Activated naive CD4-positive, alpha-beta T cell treated with anti-CD3 and anti-CD28 coated beads, Interleukin-2, amount 50 U/mL, for 16 hours (primary cell): ENCODE measurements around the gene PPP1R14C.

ENCODE experiments used
- DNase-seq: peaks from one replicate; pipeline ENCODE4 v3.0.0-alpha.2; 2020

PPP1R14C gene

DNA sequence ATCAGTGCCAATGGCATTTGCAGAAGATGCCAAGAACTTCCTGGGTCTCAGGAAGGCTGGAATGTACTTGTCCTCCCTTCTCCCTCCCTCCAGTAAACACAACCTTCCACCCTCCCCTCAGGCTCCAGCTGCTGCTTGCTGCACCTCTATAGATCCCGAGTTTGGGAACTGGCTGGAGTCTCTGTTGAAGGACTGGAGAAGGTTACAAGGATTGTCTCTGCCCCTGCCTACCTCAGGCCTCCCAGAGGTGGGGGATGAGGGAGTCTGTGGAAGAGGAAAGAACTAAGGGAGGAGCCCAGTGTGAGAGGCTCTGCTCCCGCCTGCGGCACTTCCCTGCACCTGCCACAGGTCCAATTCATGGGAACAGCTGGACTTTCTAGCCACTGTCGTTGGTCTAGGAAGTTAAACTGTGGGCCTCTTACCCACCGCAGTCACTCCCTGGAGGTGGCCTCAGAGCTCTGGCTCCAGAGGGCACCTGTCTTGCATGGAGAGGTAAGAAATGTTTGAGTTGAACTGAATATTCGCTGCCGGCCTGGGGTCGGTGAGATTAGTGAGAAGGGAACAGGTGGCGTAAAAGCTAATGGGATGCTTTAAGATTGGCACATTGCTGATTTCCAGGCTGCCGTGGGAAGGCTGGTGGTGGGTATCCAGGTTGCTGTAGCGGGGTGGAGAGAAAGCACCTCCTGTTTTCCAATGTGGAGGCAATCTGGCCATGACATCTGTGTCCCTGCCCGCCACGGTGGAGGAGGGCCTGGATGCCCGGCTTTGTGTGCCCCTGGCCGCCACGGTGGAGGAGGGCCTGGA, 54.3 kb downstream of the PPP1R14C start:
- DNase-seq, result no peak

DNA sequence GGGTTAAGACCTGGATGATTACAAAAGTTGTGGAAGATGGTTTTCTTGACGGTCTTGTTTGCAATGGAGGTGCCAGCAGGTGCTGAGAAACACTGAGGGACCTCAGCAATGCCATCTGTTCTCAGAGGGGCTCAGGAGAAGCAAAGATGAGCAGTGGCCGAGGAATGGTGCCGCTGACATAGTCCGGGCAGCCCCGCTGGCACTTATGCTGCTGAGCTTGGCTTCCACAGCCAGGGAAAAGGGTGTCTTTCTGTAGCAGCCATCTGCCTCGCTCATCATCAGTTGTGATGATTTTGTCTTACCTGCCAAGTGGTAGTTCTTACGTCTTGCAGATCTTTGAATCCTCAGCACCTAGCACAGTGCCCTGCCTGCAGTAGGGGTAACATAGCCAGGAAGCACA, 55.7 kb downstream of the PPP1R14C start:
- DNase-seq, result no peak

DNA sequence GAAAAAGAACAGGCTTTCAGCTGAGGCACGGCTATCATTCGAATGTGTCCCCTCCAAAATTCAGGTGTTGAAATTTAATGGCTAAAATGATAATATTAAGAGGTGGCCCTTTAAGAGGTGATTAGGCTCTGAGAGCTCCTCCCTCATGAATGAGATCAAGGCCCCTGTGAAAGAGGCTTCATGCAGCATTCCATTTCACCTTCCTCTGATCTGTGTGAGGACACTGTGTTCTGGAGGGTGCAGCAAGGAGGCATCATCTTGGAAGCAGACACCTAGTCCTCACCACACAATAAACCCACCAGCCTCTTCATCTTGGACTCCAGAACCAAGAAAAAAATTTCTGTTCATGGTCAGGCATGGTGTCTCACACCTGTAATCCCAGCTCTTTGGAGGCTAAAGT, 56.4 kb downstream of the PPP1R14C start:
- no peak for DNase-seq

DNA sequence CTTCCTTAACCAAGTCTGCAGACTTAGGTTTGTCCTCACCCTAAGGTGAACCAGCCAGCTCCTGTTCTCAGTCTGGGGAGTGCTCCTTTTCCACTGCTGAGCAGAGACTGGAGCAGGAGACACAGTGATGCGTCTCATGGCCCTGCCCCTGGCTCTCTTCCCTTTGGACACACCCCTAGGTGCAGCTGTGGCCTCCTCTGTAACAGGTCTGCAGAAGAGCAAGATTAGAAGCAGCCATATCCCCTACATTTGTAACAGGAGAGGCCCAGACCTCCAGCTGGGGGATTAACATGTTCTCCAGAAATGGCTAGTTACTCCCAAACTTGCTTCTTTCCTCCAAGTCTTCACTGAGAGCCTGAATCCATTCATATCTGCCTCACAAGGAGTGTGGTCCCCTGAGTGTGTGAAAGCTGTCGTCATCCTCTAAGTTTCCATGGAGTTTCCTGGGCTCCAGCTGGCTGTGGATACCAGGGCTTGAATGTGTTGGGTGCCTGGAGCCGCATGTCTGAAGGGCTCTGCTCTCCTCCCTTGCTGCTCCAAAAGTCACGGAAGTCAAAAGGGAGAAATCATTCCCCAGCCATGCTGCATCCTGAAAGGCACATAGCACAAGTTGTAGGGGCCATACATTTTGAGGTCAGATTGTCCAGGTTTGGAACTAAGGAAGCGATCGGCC, 57.7 kb downstream of the PPP1R14C start:
- no peak for DNase-seq

DNA sequence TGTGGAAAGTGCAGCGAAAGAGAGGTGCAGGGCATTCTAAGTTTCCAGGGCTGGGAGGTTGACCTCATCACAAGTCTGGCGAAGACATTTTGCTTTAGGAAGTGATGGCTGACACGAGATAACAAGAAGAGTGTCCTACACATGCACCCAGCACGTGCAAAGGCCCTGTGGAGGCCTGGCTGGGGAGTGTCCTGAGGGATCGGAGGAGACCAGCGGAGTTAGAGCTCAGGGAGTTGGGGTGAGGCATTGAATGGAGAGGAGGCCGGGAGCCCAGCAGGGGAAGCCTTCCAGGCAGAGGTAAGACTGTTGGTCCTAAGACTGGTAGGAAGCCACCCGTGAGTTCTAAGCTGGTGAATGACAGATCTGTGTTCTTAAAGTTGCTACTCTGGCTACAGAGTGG, 58.4 kb downstream of the PPP1R14C start:
- DNase-seq, result no peak

DNA sequence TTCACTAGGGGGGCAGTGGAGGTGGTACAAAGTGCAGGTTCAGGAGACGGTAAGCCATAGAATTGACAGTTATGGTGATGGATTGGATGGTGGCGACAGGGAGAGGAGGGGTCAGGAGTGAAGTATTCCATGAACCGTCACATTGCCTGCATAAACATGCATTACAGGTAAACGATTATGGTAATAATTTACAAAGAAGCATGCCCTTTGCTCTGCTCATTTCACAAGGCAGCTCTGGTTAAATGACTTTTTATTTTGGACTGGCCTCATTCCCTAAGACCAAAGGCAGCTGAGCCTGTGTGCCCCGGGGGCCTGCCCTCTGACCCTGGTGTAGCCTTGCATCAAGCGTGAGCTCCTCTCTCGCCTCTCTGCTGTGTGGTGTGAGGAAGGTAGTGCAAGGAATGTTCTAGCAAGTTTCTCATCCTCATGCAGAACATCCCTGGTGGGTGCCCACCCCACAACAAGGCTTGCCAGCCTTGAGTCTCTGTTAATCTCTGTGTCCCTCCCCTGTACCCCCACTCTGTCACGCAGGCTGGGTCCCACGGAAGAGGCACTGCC, 59.0 kb downstream of the PPP1R14C start:
- DNase-seq, result no peak

DNA sequence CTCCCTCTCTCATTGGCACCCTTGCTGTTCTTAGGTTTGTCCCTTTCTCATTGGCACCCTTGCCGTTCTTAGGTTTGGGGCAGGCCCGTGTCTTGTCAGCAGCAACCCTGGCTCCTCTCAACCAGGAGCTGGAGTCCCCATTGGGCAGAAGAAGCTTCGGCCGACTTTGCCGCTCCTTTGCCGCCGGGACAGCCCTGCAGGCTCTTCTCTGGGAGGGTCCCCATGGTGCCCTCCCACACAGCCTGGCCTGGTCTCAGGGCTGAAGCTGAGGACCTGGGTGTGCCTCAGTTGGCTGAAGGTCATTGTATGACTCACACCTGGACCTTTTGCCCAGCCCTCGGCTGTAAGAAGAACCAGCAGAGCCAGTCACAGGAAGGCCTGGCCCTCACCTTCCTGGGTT, 59.6 kb downstream of the PPP1R14C start:
- no peak for DNase-seq

DNA sequence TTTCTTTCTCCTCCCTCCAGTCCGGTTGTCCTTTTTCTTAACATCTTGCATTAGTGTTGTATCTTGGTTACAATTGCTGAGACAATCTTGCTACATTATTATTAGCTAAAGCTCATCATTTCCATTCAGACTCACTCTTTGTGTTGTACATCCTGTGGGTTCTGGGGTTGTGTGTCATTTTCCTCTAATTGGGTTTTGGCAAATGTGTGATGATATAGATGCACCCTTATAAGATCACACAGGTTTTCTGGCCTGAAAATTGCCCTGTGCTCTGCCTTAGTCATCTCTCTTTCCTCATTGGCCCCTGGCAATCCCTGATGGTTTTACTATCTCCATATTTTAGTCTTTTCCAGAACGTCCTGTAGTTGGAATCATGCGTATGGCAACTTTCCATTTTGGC, 60.1 kb downstream of the PPP1R14C start:
- DNase-seq, result no peak

DNA sequence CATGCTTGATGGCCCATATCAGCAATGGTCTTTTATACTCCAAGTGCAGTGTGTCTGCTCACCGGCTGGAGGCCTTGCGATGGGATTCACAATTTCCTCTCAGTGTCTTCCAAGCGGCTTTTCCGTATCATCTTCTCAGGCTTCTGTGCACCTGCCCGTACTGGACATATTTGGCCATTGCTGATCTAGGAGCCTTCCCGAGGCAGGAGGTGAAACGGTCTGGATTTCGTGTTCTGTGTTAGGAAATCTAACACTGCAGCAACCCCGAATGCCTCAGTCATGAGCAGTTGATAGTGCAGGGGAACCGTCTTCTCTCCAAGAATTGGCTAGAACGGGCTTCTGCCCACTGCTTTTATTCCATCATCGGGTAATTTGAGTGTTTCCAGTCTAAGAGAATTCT, 60.5 kb downstream of the PPP1R14C start:
- DNase-seq, result no peak

DNA sequence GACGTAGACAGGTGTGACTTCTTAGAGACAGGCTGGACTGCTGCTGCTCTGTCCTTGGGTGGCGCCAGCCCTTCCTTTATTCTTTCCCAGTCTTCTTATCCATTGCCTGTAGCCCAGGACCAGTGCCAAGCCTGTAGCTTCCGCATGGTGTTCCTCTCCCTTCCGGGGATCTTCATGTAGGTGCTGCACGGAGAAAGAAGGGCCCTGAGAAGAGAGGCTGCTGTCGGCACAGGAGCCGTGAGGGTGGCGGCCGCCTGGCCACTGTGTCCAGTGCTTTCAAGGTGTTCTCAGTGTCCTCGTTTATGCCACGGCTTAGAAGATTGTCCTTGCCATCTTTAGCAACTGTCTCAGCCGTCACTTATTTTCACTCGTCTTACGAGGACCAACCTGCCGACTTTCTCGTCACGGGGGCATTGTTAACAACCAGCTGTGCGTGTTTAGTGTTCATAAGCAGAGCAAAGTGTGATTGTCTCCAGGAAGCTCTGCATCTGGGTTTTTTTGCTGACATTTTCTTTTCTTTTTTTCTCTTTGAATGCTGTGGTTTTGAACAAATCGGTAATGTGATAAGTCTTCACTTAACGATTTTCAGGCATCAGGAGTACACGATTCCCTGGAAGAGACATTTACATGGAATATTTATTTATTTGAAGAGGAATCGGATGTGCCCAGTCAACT, 61.2 kb downstream of the PPP1R14C start:
- DNase-seq, result no peak

DNA sequence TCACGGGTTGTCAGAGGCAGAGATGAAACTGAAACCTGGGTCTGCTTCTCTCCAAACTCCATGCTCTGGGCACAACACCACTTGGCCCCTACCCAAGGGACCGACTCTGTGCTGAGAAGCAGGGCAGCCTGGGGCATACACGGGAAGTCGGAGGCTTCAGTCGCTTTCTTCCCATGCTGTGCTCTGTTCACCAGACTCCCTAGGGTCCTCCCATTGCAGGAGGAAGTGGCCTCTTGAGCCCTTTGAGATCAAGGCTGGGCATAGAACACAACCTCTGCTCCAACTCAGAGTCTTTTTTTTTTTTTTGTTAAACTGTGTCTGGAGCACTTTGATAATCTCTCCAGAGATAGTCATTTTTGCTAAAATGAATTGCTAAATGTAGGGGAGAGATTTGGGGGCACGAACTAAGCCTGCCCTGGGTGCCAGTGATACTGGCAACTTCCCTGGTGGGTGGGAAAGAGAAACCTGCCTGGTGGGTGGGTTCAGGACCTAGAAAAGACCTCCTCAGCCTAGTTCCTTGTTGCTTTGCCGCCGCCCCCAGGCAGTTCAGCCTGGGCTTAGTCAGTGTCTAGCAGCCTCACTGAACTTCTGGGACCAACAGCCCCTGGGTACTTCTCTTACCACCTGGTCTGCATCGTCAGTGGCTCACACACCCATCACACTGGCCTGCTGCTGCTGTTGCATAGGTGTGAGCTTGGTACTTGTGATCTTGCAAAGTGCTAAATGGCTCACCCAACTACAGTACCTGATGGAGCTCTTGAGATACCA, 62.0 kb downstream of the PPP1R14C start:
- DNase-seq, result no peak

DNA sequence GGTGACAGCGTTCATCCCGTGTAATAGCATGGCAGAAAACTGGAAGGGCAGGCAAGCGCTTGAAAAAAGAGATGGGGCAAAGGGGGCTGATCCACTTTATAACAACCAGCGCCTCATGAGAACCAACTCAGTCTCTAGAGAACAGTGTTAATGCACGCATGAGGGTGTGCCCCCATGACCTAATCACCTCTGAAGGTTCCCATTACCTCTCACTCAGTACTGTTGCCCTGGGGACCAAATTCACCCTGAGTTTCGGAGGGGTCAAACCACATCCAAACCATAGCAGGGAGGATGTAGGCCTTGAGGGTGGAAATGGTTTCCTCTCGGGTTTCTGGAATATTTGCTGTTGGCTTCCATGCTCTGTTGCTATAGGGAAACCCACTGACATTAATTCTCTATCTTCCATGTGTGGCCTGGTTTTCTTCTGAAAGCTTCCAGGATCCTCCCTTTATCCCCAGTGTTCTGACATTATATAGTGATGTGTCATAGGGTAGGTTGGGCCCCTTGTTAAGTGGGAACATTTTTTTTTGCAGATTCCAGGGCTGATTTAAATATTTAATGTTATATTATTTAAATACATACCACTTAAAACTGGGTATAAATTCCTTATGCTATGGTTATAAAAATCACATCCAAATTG, 65.2 kb downstream of the PPP1R14C start:
- no peak for DNase-seq

DNA sequence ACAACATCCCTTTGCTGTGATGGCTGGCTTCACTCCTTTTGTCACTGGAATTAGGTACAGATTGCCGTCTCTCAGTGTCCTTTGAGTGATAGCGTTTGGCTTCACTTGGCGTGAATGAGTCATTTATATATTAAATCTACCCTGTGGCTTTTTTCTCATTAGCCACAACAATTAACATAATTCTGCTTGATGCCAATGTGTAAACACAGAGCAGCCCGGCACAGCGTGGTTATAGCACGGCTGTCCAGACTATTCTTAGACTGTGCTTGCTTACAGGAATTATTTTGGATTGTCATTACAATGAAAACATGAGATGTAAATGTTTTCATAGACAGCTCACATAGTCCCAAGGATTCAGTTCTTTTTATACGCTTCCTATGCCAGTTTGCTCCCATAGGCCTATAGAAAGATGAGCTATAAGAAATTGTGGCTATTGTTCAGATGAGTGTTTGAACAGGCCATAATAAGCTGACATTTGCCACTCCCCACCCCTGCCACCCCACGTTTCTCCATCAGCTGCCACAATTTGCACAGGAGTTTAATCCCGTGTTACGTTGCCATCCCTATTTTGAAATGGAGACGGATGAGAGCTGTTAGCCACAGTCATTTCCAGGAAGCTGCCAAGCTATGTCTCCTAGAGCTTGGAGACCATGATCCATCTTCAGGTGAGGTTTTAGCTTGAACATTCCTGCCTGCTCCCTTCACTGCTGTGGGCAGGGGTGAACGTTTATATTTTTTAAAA, 65.9 kb downstream of the PPP1R14C start:
- DNase-seq, result no peak

DNA sequence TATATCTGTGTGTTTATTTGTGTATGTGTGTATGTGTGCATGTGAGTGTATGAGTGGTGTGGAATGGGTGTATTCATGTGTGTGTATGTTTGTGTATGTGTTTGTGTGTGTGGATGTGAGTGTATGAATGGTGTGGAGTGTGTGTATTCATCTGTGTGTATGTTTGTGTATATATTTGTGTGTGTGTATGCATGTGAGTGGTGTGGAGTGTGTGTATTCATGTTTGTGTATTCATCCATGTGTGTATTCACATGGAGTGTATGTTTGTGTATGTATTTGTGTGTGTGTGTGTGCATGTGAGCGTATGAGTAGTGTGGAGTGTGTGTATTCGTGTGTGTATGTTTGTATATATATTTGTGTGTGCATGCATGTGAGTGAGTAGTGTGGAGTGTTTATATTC, 66.6 kb downstream of the PPP1R14C start:
- no peak for DNase-seq

DNA sequence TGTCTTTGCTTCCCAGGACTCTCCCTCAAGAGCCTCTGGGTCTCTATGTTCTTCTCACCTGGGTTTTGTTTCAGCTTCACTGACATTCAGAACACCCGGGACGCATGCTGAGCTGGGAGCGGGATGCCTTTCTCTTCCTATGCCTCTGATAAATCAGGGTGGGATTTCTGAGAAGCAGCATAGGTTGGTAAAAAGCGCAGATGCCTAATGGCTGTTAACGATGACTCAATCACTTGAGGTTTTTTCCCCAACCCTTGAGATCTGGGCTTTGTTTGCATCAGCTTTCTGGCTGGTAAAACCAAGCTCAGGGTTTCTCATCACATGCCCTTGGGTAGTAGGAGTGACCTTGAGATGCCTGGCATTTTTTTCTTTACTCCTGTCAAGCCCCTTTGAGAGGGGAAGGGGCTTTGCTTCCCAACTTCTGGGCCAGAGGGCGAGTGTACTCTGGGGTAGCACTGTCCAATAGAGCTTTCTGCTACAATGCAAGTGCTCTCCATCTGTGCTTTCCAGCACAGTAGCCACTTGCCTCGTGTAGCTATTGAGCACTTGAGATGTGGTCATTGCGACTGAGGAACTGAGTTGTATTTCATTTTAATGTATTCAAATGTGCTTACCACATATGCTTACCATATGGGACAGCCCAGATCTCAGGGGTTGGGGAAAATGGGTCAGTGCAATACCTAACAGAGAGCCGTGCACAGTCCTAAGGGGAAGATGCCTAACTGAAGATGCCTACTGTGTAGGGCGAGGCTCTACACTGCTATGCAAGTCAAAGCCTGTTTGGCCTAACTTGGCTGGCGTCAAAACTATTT, 69.1 kb downstream of the PPP1R14C start:
- DNase-seq, result no peak

DNA sequence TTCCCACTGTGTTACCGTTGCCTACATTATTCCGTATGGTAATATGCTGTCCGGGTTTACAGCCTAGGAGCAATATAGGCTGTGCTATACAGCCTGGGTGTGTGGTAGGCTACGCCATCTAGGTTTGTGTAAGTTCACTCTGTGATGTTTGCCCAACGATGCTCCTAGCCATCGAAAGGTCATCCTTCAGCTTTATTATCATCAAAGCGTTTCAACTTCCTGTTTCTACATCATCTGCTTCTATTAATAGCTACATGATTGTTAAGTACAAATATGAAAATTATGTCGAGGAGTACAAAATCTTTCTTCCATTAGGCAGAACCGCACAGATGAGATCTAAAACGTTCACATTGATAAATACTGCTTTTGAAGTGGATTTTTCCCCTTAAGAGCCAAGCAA, 69.9 kb downstream of the PPP1R14C start:
- no peak for DNase-seq

DNA sequence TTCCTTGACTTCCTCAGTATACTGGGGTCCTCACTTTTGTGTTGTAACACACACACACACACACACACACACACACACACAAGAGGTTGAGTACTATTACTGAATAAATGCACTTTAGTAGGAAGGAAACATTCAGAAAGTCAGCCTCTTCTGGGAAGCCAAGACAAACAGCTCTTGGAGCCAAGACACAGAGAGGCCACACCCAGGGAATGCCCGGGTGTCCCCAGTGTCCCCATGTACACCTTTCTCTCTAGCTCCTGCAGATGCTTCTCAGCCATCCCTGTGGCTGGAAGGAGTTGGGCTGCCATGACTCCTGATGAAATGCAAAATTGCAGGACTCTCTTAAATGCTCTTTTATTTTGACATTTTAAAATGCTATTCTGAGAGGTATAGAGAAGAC, 70.5 kb downstream of the PPP1R14C start:
- no peak for DNase-seq

DNA sequence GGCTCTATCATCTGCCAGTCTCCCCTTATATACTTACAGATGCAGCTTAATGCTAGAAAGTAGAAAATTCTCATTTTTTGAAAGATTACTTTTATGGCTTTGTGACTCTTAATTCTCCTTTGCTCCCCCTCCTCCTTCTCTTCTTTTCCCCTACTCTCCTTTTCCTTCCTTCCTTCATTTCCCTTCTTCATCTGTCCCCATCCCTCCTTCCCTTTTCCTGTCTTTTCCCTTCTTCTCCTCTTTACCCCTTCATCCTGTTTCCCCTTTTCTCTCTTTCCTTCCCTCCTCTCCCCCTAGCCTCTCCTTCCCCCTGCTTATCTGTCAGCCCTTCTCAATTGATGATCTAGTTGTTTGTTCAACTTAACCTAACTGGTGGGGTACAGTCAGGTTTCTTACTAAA, 71.5 kb downstream of the PPP1R14C start:
- DNase-seq, result no peak

DNA sequence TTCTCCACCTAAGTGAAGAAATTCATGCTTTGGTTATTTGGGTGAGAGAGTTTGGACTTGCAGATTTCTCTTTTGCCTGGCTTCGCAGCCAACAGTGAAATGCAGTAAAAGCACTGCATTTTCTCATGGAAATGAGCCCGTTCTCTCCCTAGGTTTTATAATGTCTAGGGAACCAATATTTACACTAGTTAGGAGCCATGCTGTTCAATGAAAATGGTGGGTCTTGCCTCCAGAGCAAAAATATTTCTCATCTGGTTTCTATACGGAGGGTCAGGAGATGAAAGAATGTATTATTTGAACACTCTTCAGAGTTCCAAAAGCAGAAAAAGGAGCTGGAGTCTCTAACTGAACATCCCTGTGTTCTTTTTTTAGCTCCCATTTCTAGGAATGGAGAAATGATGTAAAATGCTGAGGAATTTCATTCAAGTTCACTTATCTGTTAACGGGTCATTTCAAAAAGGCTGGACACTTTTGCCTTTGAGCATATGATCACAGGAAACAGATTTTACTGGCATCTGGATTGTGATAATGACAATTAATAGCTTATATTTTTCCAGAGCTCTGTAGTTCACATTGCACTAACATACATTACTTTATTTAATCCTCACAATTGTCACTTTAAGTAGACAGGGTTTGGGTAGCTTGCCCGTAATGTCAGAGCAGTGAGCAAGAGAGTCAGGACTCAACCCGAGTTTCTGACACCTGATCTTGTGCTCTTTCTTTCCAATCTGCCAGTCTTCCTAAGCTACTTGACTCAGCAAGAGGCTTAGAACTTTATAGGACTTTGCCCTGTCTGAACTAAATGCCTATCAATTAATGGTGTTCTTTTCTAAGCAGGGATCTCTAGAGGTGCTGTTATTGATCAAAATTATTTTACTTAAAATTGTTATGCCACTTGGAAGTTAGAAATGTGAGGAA, 78.0 kb downstream of the PPP1R14C start:
- no peak for DNase-seq

DNA sequence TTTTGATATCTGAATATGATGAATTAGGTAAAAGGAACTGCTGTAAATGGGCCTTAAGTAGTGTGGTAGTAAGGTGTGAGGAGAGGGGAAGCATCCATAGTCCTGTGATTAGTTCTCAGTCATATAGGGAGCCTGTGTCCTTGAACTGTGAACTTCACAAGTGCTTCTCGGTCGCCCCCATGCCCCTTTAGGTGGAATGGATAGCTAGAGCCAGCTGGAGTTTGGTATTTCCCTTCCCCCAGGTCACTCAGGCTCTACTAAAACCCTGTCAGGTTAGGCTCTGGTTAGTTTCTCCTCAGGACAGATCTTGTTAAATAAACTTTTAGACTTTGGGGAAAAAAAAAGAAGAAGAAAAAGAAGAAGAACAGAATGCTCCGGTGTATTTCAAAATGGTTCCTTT, 82.0 kb downstream of the PPP1R14C start:
- no peak for DNase-seq
